HG03196 (cell line): ENCODE measurements around the gene INVS.
A peak's percentile ranks its signal among the peaks of the same experiment; 100 is the strongest.
"Not testable (repeated sequence)": the region's sequence is repeated elsewhere in the genome, so short reads cannot be mapped to it uniquely, and the experiment has no call there.

Source experiments
- ATAC-seq: cut with Tn5 transposase; IDR thresholded peaks from one replicate; pipeline ENCODE4 v1.9.1; 2021; ENCODE audit not compliant: unreplicated experiment

The INVS gene

GRCh38 chr9:100083448-100084127, 15.5 kb upstream of the INVS start:
- peak; percentile 53 for ATAC-seq

DNA sequence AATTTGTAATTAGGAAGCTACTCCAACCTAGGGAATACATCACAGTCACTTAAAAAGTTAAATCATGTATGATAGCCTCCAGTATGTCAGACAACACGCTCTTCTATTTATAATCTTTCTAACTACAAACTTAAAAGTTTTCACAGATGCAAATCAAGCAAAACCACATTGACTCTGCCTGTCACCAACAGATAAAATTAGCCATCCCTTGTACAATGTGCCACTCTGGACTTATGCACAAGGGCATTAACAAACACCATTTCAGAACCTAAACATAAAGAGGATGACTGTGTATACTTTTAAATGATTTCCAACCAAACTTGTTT, 15.0 kb upstream of the INVS start:
- peak; percentile 47 for ATAC-seq

DNA sequence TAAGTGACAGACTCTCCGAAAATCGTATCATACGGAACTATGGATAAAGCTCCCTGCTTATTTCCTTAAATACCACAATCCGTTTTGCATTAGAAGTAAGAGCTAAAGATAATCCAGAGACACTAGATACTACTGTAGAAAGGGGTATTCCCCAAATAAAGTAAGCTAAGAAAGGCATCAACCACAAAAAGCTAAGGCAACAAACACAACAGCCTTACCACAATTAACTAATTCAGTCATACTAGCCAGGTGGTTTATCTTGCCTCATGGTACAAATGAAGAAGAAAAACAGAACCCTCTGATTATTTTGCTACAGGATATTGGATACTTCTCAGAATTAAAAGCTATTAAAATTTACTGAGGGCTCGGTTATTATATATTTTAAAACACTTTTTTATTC, 14.3 kb upstream of the INVS start:
- peak; percentile 80 for ATAC-seq

DNA sequence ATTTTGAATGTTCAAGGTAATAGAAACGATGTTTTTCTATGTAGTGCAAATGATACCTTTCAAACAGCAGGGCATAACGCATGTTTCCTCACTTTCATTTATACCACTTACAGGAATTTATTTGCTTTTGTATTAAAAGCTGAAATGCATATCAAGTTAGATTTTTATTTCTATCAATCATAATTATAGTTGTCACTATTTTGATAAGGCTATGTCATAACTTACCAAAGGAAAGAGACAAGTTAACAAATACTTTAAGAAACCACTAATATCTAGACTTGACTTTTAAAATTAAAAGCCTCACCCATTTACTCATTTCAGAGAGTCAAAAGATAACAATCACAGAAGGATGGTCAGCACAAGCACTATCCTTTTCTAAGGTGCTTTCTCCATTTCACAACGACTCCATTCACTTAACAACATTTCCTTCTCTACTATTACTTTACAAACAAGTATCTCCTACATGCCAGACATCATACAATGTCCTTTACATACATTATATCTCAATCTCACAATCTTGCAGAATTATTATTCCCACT, 12.9 kb upstream of the INVS start:
- ATAC-seq = no peak

GRCh38 chr9:100087218-100087617, 11.8 kb upstream of the INVS start:
- no peak for ATAC-seq

- no peak for ATAC-seq
Measured at GRCh38 chr9:100088202-100088601, 10.8 kb upstream of the INVS start.

- ATAC-seq = no peak
Measured at GRCh38 chr9:100090880-100091279, 8.2 kb upstream of the INVS start.

- no peak for ATAC-seq
Measured at GRCh38 chr9:100091650-100092049, 7.4 kb upstream of the INVS start.

DNA sequence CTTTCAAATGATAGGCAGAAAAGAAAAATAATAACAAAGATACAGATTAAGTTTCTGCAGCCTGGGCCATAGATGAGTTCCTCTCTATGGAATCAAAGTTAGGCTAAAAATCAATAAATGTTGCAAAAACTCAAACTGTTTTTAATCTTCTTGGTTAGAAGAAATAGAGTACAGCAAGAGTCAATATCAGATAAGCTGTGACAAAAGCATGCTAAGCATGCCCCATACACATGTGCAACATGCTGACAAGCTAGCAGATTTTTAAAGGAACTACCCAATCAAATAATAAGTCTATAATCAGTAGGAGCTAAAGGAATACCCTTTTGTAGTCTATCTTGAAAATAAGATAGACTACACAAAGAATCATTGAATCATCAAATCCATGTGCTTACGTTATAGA, 7.0 kb upstream of the INVS start:
- no peak for ATAC-seq

GRCh38 chr9:100094411-100094810, 4.6 kb upstream of the INVS start:
- ATAC-seq = not testable (repeated sequence)

DNA sequence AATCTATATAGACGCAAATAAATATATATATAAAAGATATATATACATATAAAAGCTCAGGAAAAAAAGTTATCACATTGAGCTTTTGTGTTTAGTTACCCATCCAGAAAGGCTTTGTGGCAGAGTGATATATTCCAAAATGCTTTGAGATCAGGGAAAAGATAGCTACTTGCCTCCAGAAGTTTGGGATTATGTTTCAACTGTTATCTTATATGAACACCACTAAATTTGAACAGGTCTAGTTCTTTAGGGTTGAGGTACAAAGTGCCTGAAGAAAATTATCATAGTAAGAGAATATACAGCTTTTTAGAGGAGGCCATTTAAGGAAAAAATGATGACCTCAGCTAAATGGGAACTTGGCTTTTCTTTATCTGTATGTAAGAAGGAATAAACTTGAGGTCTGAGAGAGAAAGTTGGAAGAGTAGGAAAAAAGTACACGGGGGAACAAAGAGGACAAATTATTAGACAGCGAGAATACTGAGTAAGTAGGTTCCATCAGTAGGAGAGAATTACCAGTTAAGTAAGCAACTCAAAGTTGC, 2.6 kb upstream of the INVS start:
- no peak for ATAC-seq

GRCh38 chr9:100098046-100098886, 777 bp upstream of the INVS start:
- ATAC-seq = peak; percentile 9

DNA sequence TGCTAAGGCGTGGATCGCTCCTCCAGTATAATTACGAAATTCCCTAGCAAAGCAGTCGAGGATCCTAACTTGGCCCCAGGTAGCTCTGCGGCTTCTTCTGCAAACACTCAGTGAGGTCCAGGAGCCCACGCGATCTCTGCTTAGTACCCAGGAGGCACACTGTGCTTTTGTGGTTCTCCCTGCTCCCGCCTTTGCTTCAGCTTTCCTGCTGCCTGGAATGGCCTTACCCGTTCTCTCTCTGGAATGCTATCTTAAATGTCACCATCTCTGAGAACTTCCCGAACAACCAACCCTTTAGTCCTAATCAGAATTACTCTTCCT, 639 bp downstream of the INVS start:
- ATAC-seq = no peak

DNA sequence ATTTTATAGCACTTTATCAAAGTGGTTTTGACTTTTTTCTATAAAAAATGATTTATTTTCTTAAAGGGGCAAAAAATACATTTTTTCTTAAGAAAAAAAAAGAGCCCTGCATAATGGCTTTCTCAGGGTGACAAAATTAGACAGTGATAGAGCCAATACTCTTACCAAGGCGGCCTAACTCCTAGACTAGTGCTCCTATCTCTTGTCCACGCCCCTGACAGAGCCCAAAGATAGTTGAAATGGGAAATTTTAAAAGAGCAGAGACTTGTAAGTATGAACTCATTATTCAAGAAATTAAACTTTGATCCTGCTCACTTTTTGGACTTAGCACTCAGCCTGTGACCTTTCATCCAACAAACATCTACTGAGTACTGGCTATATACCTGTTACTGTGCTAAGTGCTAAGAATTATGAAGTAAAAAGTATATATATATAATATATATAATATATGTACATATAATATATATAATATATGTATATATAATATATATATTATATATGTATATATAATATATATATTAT, 1.2 kb downstream of the INVS start:
- no peak for ATAC-seq

- ATAC-seq = no peak
Measured at GRCh38 chr9:100101608-100102007, 2.6 kb downstream of the INVS start.

GRCh38 chr9:100104314-100104713, 5.3 kb downstream of the INVS start:
- ATAC-seq = no peak

GRCh38 chr9:100105861-100106260, 6.8 kb downstream of the INVS start:
- no peak for ATAC-seq

DNA sequence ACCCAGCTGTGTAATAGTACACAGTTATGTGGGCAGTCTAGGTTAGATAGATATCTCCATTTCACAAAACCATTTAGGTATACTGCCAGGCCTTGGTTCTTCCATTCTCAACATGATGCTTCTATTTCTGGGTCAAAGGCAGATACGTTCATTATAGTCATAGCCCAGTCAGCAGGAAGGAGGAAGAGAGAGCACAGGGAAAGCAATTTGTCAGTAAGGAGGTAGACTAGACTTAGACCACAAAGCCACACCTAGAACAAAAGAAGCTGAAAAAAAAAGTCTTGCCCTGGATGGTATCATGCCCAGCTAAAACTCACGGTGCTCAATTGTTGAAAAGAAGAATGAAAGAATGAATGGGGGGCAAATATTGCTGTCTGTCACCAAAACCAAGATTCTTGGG, 7.6 kb downstream of the INVS start:
- ATAC-seq = no peak

DNA sequence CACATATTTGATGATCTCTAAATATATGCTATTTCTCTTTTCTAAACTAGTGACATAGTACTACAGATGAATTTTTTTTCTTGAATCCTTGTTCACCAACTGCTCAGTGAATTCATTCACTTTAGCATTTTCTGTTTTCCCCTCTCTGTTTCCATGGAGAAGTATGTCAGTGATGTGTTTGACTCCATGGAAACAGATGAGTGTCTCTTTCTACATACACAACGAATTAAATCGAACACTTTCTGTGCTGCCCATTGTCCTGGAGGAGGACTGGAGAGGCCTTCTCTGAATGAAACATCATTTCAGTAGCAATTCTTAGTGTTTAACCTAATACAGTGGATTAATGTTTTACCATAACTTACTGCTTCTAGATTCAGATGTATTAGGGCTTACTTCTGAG, 9.5 kb downstream of the INVS start:
- ATAC-seq = no peak

- ATAC-seq = no peak
Measured at GRCh38 chr9:100111235-100111634, 12.2 kb downstream of the INVS start.

DNA sequence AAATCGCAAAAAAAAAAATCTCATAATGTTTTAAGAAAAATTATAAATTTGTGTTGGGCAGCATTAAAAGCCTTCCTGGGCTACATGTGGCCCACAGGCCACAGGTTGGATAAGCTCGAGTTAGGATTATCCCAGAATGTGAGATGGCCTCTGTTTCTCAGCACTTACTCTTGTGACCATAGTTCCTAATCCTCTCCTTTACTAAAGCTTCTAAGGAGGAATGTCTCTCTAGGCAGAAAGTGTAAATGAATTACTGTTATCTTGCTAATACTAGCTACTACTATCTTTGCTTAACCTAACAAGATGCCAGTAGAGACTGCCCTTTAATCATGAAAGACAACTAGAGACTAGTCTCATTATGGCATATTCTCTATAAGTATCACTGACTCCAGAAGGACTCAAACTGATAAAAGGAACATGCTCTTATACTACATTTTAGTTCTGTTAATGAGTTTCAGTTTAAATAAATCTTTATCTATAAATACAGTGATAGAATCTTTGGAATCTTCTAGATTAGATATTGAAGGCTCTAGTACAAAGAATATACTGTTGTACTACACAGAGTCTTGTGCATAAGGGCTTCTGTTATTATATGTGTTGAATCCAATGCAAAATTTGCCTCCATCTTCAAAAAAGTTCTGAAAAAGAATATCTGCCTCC, 13.8 kb downstream of the INVS start:
- no peak for ATAC-seq

GRCh38 chr9:100117316-100117715, 18.3 kb downstream of the INVS start:
- ATAC-seq = no peak
